HT1080 (cell line): ENCODE data around the gene BST1. TPM values are rescaled to one million over a fixed set of nuclear protein-coding genes. Genes with fewer than 3 reads are reported as not detected.
A peak's percentile ranks its signal among the peaks of the same experiment; 100 is the strongest.
"Not testable (repeated sequence)": the region's sequence is repeated elsewhere in the genome, so short reads cannot be mapped to it uniquely, and the experiment has no call there.

Source experiments
- DNase-seq: peaks from one replicate; pipeline ENCODE4 v3.0.0-alpha.2; 2015; ENCODE audit warnings: low read depth
- total RNA-seq: library from RNA; depleted of rRNA; stranded (reverse); fragments of >200 nt; shearing (Covaris generic); gene quantifications from 2 replicates; pipeline ENCODE4 v1.2.3, GENCODE V29; 2014

The BST1 gene
- total RNA-seq, 1 experiment from 2014 or later = 0.43 TPM

DNA sequence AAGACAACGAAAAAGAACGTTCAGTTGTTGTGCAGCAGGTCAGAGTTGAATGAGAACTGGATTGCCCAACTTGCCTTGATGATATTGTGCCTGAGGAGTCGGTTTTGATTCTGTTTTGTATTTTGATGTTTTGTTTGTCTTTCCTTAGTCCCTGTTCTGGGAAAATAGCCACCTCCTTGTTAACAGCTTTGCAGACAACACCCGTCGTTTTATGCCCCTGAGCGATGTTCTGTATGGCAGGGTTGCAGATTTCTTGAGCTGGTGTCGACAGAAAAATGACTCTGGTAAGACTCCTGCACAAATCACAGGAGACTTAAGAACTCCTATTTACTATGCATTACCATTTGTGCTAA is 4.5 kb downstream of the BST1 start:
- DNase-seq = no peak

DNA sequence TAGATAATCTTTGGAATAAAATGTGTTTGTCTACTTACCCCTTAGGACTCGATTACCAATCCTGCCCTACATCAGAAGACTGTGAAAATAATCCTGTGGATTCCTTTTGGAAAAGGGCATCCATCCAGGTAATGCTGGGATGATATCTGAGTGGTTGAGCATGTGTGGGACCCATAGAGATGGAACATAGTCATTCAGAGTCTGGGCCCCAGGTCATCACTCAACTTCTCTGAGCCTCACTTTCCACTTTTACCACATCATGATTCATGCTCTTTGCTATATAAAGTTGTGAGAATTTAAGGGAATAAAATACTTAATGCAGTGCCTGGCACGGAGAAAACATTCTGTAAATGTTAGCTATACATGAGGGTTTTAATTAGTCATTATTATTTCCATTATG is 8.9 kb downstream of the BST1 start:
- no peak for DNase-seq

DNA sequence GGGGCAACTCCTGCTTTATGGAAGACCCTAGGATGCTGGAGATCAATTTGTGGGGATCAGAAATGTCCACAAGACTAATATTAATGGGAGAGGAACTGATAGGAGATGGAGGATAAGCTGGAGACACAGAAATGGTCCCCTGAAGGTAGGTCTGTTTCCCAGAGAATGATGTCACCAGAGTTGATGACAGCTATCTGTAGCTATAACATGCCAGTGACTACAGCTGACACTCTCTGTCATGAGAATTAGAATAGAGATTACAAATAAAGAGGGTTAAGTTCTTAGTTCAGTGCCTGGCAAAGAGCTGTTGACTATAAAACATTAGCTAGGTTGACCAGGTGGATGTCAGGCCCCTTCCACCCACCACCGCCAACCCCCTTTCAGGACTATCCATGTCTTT is 9.3 kb downstream of the BST1 start:
- no peak for DNase-seq

DNA sequence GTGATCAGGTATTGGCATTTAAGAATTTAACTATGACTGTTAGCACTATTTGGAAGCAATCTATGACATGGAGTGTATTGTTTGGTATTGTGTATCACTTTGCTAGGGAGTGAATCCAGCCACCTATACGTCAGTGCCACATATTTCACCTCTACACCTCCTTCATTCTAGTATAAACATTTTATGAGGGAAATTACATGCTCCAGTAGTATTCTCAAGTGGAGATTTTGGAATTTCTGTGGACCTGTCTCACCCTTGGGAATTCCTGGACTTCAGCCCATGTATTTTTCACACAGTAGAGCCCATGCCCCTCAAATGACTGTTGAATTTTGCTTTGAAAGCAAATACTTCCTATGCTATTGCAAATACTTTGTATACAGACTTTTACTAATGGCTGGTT is 11.3 kb downstream of the BST1 start:
- DNase-seq = no peak

DNA sequence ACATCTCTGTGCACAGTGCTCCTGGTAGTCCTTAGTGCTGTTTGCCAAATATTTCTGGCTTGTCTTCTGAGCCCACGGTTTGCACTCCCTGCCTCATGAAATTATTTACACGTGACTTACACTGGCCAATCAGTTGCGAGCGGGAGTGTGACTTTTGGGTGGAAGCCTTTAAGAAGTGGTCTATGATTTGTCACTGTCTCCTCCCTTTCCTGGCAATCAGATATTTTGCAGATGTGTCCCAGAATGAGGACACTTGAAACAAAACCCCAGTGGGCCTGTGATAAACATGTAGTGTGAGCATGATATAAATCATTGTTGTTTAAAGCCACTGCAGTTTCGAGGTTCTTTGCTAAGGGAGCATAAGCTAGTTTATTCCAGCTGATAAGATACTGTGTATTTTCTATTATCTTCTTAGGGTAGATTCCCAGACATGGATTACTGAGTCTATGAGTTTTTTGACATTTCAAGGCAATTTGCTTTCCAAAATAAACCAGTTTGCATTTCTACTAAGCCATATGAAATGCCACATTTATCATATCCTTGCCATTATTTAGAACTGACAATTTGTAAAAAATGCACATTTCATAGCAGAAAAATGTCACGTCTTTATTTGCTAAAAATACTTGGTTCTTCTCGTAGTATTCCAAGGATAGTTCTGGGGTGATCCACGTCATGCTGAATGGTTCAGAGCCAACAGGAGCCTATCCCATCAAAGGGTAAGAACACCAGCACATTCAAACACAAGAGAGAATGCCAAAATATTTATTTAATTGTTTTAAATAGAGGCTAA is 12.0 kb downstream of the BST1 start:
- DNase-seq = no peak

DNA sequence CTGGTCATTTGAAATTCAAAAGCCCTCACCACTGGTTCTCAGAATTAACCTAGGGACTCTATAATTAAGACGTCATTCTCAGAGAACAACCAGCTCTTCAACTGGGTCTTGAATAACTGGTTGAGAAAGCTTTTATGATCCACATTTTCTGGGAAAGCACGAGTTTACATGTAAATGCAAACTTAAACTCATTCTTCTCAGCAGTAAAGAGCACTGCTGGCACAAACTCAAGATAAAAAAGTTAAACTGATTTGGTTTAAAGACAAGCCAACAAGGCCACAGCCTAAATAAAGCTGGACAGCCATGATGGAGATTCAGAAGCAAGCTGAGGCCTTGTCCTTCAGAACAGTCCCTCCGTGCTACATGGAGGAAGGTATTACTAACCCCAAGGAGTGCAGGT is 13.2 kb downstream of the BST1 start:
- DNase-seq = no peak

DNA sequence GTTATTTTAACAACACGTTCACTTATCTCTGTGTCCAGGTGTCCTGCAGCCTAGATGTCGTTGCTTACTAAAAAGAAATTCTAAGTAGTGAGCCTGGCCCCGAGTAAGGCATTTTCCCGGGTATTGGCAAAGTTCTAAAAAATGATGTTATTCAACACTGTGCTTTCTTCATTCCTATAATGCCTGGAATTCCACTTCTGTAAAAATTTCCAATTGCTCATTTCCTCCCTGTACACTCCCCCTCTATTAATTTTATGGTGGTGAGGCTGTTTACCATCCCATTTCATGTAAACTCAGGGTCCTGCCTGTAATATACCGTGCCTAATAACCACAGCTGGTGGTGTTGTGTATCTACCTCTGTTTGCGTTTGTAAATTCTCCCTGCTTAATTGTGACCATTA is 14.2 kb downstream of the BST1 start:
- peak; percentile 48 for DNase-seq

DNA sequence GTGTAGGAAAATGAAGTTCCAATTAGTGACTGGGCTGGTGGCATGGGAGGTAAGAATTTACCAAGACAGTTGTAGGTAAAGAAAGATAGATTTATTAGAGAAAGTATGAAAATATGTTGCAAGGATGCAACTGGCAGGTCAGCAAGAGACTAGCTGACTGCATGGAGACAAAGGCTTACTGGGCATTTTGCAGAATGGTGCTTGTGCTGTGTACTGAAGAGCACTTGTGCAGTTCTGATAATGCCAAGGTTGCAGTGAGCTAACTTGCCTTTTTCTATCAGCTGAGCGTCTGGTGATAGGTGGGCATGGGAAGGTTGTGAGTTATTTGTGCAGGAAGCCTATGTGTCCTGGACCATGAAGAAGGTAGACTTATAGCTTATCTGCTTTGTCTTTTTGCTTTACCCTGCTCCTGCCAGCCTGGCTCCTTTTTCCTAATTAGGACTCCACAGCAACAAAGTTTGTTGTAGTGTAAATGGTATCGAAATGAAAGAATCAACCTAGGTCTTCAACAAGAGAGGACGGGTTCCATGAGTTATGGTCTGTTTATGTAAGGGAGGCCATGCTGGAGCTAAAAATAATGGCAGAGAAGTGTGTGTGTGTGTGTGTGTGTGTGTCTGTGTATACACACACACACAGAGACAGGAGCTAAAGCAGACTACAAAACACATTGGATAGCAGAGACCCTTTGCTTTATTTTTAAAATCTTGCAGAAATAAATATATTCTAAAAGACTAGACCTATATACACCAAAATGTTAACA is 15.0 kb downstream of the BST1 start:
- peak; percentile 17 for DNase-seq

DNA sequence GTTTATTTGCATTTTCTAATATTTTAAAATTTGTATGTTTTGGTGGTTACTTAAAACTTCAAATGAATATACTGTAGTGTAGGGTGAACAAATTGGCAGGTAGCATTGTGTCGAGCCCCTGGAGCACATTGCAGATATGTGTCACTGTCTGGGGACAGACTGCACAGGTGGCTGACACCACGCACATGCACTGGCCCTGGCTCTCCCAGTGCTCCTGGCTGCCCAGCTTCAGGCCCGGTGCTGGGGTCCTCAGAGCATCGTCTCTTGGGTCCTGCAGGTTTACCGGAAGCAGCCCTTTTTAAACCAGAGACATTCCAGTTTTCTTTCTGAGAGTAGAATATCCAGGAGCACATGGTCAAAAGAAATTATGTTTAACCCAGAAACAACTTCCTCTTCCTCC is 15.6 kb downstream of the BST1 start:
- no peak for DNase-seq

DNA sequence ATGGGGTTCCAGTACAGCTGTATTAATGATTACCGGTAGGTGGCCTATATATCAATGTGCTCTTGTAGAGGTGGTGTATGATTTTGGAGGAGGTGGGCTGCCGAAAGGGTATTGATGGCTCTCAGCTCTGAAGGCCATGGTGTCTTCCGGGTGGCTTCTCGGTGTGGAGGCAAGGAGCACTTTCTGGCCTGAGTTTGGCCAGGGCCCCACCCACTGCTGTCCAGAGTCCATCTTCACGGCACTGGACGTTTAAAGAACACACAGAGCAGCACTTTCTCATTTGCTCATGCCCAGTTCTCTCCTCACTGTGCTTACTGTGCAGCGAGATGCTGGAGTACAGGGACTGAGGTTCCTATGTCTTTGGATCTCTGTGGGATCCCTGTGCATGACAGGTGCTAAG is 16.1 kb downstream of the BST1 start:
- DNase-seq = no peak

DNA sequence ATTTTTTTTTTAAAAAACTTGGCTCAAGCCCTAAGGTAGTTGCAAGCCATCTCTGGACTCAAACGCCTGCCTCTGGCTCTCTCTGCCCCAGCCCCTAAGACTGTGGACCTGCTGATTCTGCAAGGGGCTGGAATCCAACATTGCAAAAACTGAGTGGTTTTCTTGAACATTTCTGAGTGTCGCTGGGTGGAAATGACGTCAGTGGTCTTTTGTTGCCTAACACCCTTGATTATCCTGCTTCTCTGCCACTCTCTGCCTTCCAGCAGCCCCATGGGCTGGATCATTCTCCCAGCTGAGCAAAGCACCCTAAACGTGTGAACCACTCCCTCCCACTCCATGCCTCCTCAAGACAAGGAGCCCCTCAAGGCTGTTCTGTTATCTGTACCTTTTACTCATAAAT is 16.6 kb downstream of the BST1 start:
- no peak for DNase-seq

DNA sequence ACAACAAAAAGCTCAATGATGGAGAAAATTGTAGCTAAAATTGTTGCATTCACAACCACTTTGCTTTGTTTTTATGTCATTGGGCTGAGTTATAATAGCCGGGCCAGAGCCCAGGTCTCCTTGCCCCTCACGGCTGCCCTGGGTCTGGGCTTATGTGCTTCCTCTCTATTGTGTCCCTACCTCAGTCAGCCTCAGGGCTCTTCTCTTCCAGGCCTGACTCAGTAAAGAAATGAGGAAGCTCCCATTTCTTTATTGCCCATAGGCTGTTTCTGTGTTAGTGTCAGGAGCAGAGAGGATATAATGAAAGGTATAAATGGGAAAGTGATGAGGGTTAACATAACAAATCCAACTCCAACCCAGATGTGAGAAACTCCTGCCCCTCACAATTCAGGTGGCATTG is 18.0 kb downstream of the BST1 start:
- DNase-seq = no peak

DNA sequence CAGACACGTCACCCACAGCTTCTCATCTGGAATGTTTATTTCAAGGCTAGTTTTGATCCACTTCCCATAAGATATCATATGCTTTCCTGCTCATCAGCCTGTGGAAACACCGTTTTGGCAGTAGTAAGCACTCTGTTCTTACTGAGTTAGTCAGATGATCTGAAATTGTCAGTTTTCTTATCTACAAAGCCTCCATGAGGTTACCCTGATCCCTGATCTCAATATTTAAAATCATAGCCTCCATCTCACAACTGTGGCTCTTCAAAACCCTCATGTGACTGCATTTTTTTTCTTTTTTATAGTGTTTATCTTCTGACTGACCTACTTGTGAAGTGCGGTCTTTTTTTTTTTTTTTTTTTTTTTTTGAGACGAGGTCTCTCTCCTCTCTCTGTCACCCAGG is 22.7 kb downstream of the BST1 start:
- no peak for DNase-seq

DNA sequence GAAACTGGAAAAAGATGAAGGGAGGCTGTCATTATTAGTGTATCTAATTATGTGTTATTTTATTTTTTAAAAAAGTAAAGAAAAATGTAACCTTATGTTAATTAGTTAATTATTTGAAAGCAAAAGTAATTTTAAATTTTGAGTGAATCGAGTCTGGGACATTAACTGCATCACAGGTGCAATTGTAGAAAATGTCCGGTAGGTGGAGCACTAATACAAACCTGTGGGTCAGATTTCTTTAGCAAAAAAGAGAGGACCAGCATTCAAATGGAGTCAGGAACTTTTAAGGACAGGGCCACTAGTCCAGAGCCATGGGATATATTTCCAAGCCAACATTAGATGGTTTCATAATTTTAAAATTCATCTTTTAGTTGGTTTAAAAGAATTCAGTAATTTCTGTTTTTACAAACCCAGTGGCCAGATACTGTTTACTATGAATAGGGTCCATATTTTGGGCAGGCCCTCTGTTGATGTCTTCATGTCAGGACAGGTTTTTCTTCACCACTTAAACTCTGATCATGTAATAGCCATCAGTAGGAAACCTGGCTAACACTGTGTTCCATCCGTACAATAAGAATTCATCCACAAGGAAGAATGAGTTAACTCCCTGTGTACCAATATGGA is 27.2 kb downstream of the BST1 start:
- peak; percentile 35 for DNase-seq

DNA sequence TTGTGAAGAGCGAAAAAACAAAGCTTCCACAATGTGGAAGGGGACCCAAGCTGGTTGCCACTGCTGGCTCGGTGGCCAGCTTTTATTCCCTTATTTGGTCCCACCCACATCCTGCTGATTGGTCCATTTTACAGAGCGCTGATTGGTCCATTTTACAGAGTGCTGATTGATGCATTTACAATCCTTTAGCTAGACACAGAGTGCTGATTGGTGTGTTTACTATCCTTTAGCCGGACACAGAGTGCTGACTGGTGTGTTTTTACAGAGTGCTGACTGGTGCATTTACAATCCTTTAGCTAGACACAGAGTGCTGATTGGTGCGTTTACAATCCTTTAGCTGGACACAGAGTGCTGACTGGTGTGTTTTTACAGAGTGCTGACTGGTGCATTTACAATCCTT is 30.2 kb downstream of the BST1 start:
- DNase-seq = not testable (repeated sequence)

DNA sequence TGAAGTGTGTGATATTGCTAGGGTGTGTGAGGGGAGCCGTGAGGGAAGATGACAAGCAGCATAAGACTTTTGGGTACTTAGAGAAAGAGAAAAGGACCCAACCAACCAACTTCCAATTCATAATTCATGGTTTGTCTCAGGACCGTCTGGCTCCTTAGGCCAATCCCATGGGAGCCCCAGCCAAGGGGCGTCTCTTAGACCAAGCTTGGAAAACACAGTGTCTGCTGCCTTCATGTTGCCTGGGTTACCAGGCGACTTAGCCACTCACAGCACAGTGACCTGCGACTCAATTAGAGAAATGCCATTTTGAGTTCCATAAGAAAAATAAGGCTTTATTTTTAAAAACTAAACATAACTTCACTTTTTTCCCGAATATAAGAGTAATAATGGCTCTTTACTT is 32.7 kb downstream of the BST1 start:
- DNase-seq = no peak

DNA sequence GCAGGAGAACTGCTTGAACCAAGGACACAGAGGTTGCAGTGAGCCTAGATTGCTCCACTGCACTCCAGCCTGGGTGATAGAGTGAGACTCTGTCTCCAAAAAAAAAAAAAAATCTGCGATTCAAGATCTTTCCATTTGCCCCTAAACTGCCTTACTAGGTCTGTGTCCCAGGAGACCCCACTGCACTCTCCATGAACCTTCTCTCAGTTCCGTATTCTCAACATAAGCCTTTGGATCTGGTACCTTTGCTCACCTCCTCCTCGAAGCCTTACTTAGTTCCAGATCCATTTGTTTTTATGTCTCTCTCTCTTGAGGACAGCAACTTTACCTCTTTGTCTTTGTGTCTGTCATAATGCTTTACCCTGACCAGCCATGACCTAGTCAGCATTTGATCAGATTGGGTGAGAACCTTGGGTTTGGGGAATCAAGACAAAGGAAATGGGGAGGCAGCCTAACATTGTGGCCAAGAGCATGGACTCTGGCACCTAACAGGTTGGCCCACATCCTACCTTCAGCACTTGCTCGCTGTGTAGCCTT is 33.7 kb downstream of the BST1 start:
- no peak for DNase-seq

DNA sequence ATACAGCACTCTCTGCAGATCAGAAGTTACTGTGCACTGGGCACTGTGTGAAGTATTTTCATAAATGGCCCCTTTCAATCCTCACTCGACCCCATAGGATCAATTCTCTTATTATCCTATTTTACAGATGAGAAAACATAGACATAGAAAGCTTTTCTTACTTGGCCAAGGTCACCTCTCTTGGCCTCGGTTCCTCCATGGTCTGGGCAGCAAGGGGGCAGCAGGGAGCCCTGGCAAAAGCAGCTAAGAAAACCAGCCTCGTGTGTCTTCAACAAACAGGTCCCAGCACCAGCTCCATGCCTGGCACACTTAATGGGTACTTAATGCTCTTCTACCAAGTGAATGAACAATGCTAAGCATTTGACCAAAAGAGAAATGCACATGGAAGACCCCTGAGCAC is 34.4 kb downstream of the BST1 start:
- DNase-seq = no peak

DNA sequence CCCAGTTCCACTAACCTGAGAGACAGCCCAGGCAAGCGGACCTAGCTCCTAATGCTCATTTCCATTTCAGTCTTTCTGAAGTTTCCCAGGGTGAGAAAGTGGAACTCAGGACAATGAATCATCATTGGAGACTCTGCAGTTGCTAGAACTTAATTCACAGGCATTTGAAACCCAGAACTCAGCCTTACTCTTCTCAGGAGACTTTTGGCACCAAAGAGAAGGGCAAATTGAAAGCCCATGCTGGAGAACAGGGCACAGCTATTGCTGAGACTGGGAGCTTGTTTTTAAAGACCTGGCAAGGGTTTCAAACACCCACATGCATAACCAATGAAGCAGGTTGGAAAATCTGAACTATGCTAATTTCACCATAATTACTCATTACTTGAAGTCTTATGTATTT is 36.0 kb downstream of the BST1 start:
- no peak for DNase-seq

DNA sequence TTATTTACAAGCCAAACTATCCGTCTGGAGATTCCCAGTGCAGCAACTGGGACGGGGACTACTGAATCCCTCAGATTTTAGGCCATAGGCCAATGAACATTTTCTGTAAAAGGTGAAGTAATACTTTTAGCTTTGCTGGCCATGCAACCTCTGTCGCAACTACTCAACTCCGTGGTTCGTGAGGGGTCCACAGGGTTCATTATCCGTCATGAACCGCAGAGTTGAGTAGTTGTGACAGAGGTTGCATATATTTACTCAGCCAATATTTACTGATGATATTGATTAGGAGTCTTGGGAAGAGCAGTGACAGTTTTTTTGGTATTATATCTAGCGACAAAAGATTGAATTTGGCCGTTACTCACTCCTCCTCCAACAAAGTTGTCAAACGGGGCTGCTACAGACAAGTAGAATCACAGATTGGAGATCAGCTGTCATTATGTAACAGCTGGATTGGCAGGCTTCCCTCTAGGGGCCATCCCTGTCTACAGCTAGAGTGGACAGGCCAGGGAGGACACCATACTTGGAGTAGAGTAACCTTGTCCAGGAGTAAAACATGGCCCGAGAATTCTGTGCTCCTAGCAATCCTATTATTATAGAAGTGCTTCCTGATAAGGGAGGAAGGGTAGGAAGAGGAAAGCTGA is 38.0 kb downstream of the BST1 start:
- DNase-seq = no peak

DNA sequence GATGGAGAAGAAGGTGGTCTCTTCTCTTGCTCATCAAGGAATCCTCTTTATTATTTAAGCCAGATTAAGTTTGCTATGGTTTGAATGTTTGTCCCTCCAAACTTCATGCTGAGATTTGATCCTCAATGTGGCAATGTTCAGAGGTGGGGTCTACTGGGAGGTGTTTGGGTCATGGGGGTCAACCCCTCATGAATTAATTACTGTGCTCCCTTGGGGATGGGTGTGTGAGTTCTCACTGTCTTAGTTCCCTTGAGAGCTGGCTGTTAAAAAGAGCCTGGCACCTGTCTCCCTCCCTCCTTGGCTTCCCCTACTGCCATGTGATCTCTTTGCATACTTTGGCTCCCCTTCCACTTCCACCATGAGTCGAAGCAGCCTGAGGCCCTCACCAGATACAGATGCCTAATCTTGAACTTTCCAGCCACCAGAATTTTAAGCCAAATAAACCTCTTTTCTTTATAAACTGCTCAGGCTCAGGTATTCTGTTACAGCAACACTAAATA is 39.3 kb downstream of the BST1 start:
- no peak for DNase-seq

DNA sequence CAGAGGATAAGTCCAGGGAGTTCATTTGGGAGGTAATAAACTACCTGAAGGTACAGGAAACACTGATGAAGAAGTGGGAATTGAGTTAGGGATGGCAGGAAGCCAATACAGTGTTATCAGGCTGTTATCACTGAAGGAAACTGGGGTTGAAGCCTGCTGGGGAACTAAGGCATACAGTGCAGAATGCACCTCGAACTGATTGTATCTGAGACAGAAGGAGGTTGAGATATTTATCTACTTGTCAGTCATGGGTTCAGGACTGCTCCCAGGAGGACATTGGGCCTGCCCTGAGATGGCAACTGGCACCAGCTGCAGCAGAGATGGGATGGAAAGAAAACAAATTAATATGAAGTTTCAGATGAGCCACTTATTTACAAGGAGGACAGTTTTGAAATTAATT is 39.8 kb downstream of the BST1 start:
- DNase-seq = no peak
